Heart right ventricle (tissue), 16 donors: ENCODE data around the gene LRRC8E. TPM values are rescaled to one million over a fixed set of nuclear protein-coding genes. Genes with fewer than 3 reads are reported as not detected.

Experiments used
- ATAC-seq, 8 donors: fragments of 200-7000 bp; cut with Tn5 transposase; one replicate each; pipeline ENCODE4 v1.9.1; 2020; ENCODE audit warnings: mild to moderate bottlenecking in 8 of 8, moderate library complexity in 8 of 8, moderate number of reproducible peaks in 1 of 8
- DNase-seq, 2 donors: peaks; one replicate each; pipeline ENCODE4 v3.0.0-alpha.2; 2020
- H3K27ac ChIP-seq, 10 donors: fragments of 200-600 bp; sonication (generic) in 2 of 10; one replicate each; pipeline versions ENCODE4 v1.5.0 to v1.8.0; 2020 to 2022; ENCODE audit warnings: mild to moderate bottlenecking in 3 of 10
- H3K27me3 ChIP-seq, 7 donors: fragments of 200-600 bp; one replicate each; pipeline ENCODE4 v1.8.0; 2021 to 2022; ENCODE audit warnings: mild to moderate bottlenecking in 2 of 7
- H3K36me3 ChIP-seq, 9 donors: fragments of 200-600 bp; sonication (generic) in 1 of 9; one replicate each; pipeline versions ENCODE4 v1.5.0 to v1.8.0; 2020 to 2022; ENCODE audit warnings: mild to moderate bottlenecking in 2 of 9
- H3K4me1 ChIP-seq, 9 donors: fragments of 200-600 bp; sonication (generic) in 1 of 9; one replicate each; pipeline versions ENCODE4 v1.5.0 to v1.8.0; 2020 to 2022; ENCODE audit warnings: mild to moderate bottlenecking in 4 of 9
- H3K4me3 ChIP-seq, 10 donors: fragments of 200-600 bp; sonication (generic) in 2 of 10; one replicate each; pipeline versions ENCODE4 v1.5.0 to v1.8.0; 2020 to 2022; ENCODE audit warnings: mild to moderate bottlenecking in 7 of 10, moderate library complexity in 2 of 10
- H3K9me3 ChIP-seq, 11 donors: fragments of 200-600 bp in 10 of 11; sonication (generic) in 2 of 11; one replicate each; pipeline versions ENCODE4 v1.5.0 to v1.8.0; 2013 to 2022; ENCODE audit warnings: mild to moderate bottlenecking in 2 of 11, control low read depth in 1 of 11, moderate library complexity in 1 of 11
- WGBS, 2 donors: extraction: QIAGEN DNeasy Blood & Tissue Kit; methylation state at CpG; one replicate each; pipeline ENCODE4 v1.1.7; 2013; ENCODE audit warnings: inconsistent platforms in 1 of 2; 5-methylcytosine and 5-hydroxymethylcytosine counted together
- intact Hi-C, 10 donors: fragments of 100-400 bp; cut with DNase I; formaldehyde crosslinking; loops; one replicate each; pipeline versions ENCODE4 v1.11.1 to v1.14.2; 2022
- polyA plus RNA-seq, 2 donors: library from polyadenylated mRNA; stranded (reverse); fragments of 200-250 nt; gene quantifications; one replicate each; pipeline ENCODE4 v1.2.3, GENCODE V29; 2013
- total RNA-seq, 10 donors: library from RNA; stranded (reverse); fragmentation: NEBNext Ultra II Directional in 3 of 10; extraction: Animal tissue kit (Norgen Biotek cat#: 25700) in 3 of 10; gene quantifications; one replicate each; pipeline versions ENCODE4 v1.2.1 to v1.2.4, GENCODE V29; 2021 to 2023
- TF ChIP-seq, protein P1 (sequence below), 9 donors: fragments of 200-600 bp; sonication (generic) in 2 of 9; IDR thresholded peaks; one replicate each; pipeline versions ENCODE4 v1.5.0 to v1.8.0; 2021 to 2022; ENCODE audit warnings: antibody characterized with exemption in 9 of 9, mild to moderate bottlenecking in 5 of 9, moderate library complexity in 1 of 9
- donor health status: Arrhythmogenic right ventricular cardiomyopathy.
- donor health status: ischemic (EF 13 %, LVEDD 7.1; RV severe dilation, severe dysfunction).
- donor health status: healthy with polysubstance abuse.
- donor health status: DM: no; HTN: yes; CAD: no.
- donor health status: DM: no; HTN: no; CAD: no.
- donor health status: ischemic (EF 25% LVEDD 6.9; RV normal size, moderate dysfunction).
- donor health status: ischemic (EF 25% LVEDD 5.7; RV mildly dilated, moderate dysfunction).
- donor health status: healthy.
- donor health status: DM: yes; HTN: yes; CAD: no.
- donor health status: Ischemic cardiomyopathy.
- donor health status: ischemic (EF 35%, LVEDD 5.7; RV mildly dilated, moderate dysfunction).
- donor health status: nonischemic (EF 11% LVEDD 7.7; RV severe dilation, severe dysfunction).
- donor health status: DM: yes; HTN: yes; CAD: no.
- donor health status: PGD.
- donor health status: ischemic (EF 29% LVEDD 5.4; RV normal size, mild dysfunction).
- donor health status: nonischemic (EF 23%, LVEDD 6.1; RV moderate dilation, normal function).

Gene LRRC8E
- total and polyA plus RNA-seq, 12 donors = 0.33 to 3.3 (median 0.99) TPM

DNA sequence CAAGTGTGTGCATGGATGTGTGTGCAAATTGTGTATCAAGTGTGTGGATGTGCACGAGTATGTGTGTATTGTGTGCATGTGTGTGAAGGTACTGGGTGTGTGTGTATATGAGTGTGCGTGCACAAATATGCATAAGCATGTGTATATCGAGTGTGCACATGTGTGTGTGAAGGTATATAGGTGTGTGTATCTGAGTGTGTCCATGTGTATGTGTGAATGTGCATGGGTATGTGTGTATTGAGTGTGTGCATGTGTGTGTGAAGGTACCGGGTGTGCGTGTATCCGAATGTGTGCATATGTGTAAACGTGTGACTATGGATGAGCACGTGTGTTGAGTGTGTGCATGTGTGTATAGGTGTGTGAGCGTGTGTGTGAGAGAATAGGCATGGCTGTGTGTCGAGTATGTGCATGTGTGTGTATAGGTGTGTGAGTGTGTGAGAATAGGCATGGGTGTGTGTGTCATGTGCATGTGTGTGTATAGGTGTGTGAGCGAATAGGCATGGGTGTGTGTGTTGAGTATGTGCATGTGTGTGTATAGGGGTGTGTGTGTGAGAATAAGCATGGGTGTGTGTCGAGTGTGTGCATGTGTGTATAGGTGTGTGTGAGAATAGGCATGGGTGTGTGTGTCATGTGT is 45.5 kb upstream of the LRRC8E start:
- Histone ChIP-seq H3K27ac (no peak overlapping the region), H3K4me3 (no peak overlapping the region), H3K27me3 (no peaks in the 10 kb centered on the region), H3K4me1 (no peaks in the 10 kb centered on the region), H3K9me3 (no peaks in the 10 kb centered on the region), H3K36me3 (no peaks in the 10 kb centered on the region)
- TF ChIP-seq, protein P1, sequence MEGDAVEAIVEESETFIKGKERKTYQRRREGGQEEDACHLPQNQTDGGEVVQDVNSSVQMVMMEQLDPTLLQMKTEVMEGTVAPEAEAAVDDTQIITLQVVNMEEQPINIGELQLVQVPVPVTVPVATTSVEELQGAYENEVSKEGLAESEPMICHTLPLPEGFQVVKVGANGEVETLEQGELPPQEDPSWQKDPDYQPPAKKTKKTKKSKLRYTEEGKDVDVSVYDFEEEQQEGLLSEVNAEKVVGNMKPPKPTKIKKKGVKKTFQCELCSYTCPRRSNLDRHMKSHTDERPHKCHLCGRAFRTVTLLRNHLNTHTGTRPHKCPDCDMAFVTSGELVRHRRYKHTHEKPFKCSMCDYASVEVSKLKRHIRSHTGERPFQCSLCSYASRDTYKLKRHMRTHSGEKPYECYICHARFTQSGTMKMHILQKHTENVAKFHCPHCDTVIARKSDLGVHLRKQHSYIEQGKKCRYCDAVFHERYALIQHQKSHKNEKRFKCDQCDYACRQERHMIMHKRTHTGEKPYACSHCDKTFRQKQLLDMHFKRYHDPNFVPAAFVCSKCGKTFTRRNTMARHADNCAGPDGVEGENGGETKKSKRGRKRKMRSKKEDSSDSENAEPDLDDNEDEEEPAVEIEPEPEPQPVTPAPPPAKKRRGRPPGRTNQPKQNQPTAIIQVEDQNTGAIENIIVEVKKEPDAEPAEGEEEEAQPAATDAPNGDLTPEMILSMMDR (IDR thresholded peaks at IDR 0.05) = no peak
- WGBS, 2 donors = 95 to 97% methylated on average over 12 of the region's 12 CpGs
- intact Hi-C loops = no loop called here
- ATAC-seq (no peak), DNase-seq (no peak)

DNA sequence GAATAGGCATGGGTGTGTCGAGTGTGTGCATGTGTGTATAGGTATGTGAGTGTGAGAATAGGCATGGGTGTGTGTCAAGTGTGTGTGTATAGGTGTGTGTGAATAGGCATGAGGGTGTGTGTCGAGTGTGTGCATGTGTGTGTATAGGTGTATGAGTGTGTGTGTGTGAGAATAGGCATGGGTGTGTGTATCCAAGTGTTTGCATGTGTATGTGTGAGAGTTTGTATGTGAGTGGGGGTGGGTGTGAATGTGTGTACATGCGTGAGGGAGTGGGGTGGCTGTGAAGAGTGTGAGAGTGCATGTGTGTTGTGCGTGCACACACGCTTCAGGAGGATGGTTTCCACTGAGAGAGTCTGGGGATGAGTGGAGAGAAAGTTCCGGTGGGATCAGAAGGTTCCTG is 44.8 kb upstream of the LRRC8E start:
- Histone ChIP-seq H3K27me3 (no peaks in the 10 kb centered on the region), H3K4me3 (no peak overlapping the region), H3K9me3 (no peaks in the 10 kb centered on the region), H3K27ac (no peak overlapping the region), H3K4me1 (no peaks in the 10 kb centered on the region), H3K36me3 (no peaks in the 10 kb centered on the region)
- DNase-seq = no peak
- intact Hi-C loops = no loop called here
- TF ChIP-seq, protein P1 (IDR thresholded peaks at IDR 0.05) = no peak
- 92 to 95% methylated on average over 6 of the region's 6 CpGs for WGBS, 2 donors
- ATAC-seq = no peak

DNA sequence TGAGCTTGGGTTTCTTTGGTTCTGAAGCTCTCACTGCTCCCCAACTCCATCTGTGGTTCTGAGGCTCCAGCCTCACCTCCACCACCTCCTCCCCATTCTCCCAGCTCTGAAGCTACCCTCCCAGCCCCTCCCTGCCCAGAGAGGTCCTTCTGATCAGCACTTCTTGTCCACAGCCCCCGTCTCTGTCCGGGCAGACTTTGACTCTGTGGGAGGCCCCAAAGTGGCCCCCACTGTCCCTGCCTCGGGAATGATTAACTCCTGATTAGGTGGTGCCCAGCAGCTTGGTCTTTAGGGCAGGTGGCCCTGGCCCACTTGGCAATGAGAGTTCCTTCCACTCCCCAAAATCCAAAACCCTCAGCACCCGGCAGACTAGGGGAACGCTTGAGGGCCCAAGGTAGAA is 43.9 kb upstream of the LRRC8E start:
- DNase-seq (no peak), ATAC-seq (no peak)
- 85 to 95% methylated on average over 5 of the region's 5 CpGs for WGBS, 2 donors
- intact Hi-C loops = no loop called here
- H3K4me3 ChIP-seq = no peak overlapping the region
- peaks cover 0 to 7% (median 0%) of the 10 kb centered on the region in 9 donors for H3K36me3 ChIP-seq
- H3K9me3 ChIP-seq = no peaks in the 10 kb centered on the region
- H3K4me1 ChIP-seq = peaks cover 0 to under 1% (median 0%) of the 10 kb centered on the region in 9 donors
- H3K27ac ChIP-seq = no peak overlapping the region
- TF ChIP-seq, protein P1 (IDR thresholded peaks at IDR 0.05) = no peak
- H3K27me3 ChIP-seq = no peaks in the 10 kb centered on the region

DNA sequence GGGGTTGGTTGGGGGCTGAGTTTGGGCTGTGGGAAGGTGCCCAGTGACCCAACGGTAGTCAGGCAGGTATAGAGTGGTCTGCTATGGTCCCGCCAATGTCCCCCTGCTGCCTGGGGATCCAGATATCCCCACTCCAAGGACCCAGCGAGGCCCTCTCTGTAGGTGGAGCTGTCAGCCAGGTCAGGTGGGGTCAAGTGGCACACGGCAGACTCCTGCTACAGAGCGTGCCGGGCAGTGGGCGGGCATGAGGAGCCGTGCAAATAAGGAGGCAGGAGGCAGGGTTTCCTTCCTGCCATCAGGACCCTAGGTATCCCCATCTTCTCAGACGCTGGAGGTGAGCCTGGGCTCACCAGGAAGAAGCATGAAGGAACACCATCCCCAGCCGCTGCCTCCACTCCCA is 43.4 kb upstream of the LRRC8E start:
- Histone ChIP-seq H3K4me3 (no peak overlapping the region), H3K36me3 (peaks cover 0 to 9% (median 0%) of the 10 kb centered on the region in 9 donors), H3K27ac (no peak overlapping the region), H3K27me3 (no peaks in the 10 kb centered on the region), H3K9me3 (no peaks in the 10 kb centered on the region), H3K4me1 (peaks cover 0 to 6% (median 0%) of the 10 kb centered on the region in 9 donors)
- TF ChIP-seq, protein P1 (IDR thresholded peaks at IDR 0.05) = no peak
- DNase-seq (no peak), ATAC-seq (no peak)
- intact Hi-C loops = no loop called here
- 81 to 92% methylated on average over 10 of the region's 10 CpGs for WGBS, 2 donors
